Uterus (tissue), 2 donors: ENCODE data around the gene ENC1.

Experiments
- POLR2A ChIP-seq, 2 donors: fragments of 450-650 bp; IDR thresholded peaks; one replicate each; pipeline ENCODE4 v1.6.1; 2016; ENCODE audit warnings: antibody characterized with exemption in 2 of 2, mild to moderate bottlenecking in 1 of 2, moderate library complexity in 1 of 2
- TF ChIP-seq, protein P1 (sequence below), 4 experiments: fragments of 200-600 bp in 2 of 4; fragments of 450-650 bp in 2 of 4; sonication (generic) in 2 of 4; IDR thresholded peaks; one replicate each; pipeline ENCODE4 v1.5.1; 2016 to 2019; ENCODE audit warnings: antibody characterized with exemption in 4 of 4, mild to moderate bottlenecking in 2 of 4, moderate library complexity in 1 of 4

DNA sequence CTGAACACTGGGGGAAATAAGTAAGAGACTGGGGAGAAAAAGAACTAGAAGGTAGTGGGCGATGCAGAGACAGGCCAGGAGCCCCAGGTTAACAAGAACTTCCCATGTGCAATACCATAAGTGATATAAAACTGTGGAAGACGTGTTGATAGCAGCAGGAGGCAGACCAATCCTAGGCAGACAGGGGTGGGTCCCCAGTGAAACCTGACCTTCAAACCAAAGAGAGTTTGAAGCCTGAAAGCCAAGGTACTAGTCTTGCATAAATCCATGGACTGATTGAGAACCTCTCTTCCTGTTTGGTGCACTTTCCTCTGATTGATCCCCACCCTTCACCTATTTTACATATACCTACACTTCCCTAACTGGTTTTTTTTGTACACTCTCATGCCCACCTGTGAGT, 29.3 kb upstream of the ENC1 start:
- no peak for TF ChIP-seq POLR2A (IDR thresholded peaks at IDR 0.05)
- TF ChIP-seq, protein P1, sequence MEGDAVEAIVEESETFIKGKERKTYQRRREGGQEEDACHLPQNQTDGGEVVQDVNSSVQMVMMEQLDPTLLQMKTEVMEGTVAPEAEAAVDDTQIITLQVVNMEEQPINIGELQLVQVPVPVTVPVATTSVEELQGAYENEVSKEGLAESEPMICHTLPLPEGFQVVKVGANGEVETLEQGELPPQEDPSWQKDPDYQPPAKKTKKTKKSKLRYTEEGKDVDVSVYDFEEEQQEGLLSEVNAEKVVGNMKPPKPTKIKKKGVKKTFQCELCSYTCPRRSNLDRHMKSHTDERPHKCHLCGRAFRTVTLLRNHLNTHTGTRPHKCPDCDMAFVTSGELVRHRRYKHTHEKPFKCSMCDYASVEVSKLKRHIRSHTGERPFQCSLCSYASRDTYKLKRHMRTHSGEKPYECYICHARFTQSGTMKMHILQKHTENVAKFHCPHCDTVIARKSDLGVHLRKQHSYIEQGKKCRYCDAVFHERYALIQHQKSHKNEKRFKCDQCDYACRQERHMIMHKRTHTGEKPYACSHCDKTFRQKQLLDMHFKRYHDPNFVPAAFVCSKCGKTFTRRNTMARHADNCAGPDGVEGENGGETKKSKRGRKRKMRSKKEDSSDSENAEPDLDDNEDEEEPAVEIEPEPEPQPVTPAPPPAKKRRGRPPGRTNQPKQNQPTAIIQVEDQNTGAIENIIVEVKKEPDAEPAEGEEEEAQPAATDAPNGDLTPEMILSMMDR (IDR thresholded peaks at IDR 0.05): no peak
